ENCODE data around the gene TBC1D24. TPM values are rescaled to one million over a fixed set of nuclear protein-coding genes. Genes with fewer than 3 reads are reported as not detected.

Gene TBC1D24
- total RNA-seq, 1 donor from 2014 or later, result 8.3 TPM

DNA sequence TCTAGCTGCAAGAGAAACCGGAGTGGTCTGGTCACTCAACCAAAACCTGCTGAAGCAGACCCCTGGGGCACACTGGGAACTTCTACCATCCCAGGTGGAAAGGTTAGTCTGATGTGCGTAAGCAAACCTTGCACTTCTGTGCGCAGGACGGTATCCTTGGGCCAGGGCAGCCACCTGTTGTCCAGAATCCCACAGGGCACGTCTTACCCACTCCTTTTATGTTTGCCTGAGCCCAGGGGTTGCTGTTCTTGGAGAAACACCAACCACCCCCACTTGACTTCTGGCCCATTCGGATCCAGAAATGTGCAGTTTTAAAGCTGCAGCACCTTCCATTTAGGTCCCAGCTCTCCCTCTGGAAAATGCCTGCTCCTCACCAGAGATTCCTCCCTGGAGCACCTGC lies 18.7 kb downstream of the TBC1D24 start:
- intact Hi-C loops (cut with DNase I), result no loop called here
- no peak for DNase-seq (ENCODE audit: low spot score)

DNA sequence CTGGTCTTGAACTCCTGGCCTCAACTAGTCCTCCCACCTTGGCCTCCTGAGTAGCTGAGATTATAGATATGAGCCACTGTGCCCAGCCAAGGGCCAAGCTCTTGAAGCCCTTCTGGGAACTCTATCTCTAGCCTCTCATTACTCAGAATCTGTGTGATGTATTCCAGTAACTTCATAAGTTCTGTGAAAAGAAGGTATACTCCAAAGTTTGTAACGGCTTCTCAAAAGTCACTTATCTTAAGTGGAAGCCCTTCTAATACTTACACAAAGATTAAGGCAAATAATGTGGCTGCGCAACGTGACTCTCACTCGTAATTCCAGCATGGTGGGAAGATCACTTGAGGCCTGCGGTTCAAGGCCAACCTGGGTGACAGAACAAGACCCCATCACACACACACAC lies 19.7 kb downstream of the TBC1D24 start:
- no peak for DNase-seq (ENCODE audit: low spot score)
- intact Hi-C loops (cut with DNase I), result loop anchor here (5.0 kb wide), 1 partner anchor 67 kb away; the partner anchor contains the start of gene CCNF

DNA sequence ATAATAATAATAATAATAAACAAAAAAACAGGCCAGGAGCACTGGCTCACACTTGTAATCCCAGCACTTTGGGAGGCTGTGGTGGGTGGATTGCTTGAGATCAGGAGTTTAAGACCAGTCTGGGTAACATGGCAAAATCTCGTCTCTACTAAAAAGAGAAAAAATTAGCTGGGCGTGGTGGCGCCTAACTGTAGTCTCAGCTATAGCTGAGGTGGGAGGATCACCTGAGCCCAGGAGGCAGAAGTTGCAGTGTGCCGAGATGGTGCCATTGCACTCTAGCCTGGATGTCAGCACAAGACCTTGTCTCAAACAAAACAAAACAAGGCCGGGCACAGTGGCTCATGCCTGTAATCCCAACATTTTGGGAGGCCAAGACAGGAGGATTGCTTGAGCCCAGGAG lies 20.1 kb downstream of the TBC1D24 start:
- DNase-seq (ENCODE audit: low spot score), result no peak
- intact Hi-C loops (cut with DNase I), result loop anchor here (5.0 kb wide), 1 partner anchor 68 kb away; the partner anchor contains the start of gene CCNF

DNA sequence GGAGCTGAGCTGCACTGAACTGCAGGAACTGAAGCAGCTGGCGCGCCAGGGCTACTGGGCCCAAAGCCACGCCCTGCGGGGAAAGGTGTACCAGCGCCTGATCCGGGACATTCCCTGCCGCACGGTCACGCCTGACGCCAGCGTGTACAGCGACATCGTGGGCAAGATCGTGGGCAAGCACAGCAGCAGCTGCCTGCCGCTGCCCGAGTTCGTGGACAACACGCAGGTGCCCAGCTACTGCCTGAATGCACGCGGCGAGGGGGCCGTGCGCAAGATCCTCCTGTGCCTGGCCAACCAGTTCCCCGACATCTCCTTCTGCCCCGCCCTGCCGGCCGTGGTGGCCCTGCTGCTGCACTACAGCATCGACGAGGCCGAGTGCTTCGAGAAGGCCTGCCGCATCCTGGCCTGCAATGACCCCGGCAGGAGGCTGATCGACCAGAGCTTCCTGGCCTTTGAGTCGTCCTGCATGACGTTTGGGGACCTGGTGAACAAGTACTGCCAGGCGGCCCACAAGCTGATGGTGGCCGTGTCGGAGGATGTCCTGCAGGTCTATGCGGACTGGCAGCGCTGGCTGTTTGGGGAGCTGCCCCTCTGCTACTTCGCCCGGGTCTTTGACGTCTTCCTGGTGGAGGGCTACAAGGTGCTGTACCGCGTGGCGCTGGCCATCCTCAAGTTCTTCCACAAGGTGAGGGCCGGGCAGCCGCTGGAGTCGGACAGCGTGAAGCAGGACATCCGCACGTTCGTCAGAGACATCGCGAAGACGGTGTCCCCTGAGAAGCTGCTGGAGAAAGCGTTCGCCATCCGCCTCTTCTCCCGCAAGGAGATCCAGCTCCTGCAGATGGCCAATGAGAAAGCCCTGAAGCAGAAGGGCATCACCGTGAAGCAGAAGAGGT lies 21.5 kb downstream of the TBC1D24 start:
- DNase-seq (ENCODE audit: low spot score), result no peak
- intact Hi-C loops (cut with DNase I), result loop anchor here (5.0 kb wide), 1 partner anchor 69 kb away; the partner anchor contains the start of gene CCNF

DNA sequence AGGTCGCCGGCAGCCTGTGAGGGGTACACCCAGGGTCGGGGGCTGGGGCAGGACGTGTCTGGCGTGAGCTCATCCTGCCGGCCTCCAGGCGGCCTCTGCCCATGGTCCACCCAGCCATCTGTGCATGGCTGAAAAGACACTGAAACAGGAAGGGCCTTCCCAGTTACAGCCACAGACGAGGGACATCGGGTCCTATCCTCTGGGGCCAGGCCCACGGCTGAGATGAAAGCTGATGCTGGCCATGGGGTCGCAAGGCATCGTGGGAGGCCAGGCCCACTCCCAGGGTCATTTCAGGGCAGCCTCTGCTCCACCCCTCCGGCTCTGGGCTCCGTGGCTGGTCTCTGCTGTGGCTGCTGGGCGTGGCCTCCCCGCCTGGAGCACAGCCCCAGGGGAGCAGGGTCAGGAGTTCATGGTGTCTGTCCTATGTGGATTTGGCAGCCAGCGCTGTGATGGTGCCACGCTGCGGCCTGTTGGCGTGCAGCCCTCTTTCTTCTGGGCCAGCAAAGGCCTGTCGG lies 22.2 kb downstream of the TBC1D24 start:
- DNase-seq (ENCODE audit: low spot score), result no peak
- intact Hi-C loops (cut with DNase I), result loop anchor here (5.0 kb wide), 1 partner anchor 70 kb away; the partner anchor contains the start of gene CCNF

DNA sequence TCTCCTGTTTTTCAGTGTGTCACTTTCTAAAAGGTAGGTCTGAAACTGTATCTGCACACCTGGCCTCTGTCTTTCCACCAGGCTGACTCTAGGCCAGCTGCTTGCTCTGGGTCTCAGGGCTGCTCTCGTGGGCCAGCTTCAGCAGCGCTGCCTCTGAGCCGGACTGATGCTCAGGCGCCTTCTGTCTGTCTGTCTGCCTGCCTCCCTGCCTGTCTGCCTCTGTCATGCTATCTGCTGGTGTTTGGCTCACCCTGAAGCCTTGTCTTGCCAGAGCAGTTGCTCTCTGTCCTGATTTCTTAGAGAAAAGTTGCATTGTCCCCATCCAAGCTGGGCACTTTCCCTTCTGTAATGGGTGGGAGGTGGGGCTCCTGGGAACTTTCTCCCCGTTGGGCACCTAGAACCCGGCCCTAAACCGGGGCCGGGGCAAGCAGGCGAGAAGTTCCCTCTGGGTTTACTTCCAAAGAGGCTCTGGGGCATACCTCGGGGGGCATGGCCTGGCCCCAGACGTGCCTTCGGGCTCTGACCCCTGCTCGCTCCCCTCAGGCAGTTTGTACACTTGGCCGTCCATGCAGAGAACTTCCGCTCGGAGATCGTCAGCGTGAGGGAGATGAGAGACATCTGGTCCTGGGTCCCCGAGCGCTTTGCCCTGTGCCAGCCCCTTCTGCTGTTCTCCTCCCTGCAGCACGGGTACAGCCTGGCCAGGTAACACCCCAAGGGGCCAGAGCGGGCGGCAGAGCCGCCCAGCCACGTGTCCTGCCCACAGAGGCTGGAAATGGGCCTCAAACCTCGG lies 23.0 kb downstream of the TBC1D24 start:
- intact Hi-C loops (cut with DNase I), result loop anchor here (5.0 kb wide), 1 partner anchor 71 kb away; the partner anchor contains the start of gene CCNF
- DNase-seq (ENCODE audit: low spot score), result no peak

DNA sequence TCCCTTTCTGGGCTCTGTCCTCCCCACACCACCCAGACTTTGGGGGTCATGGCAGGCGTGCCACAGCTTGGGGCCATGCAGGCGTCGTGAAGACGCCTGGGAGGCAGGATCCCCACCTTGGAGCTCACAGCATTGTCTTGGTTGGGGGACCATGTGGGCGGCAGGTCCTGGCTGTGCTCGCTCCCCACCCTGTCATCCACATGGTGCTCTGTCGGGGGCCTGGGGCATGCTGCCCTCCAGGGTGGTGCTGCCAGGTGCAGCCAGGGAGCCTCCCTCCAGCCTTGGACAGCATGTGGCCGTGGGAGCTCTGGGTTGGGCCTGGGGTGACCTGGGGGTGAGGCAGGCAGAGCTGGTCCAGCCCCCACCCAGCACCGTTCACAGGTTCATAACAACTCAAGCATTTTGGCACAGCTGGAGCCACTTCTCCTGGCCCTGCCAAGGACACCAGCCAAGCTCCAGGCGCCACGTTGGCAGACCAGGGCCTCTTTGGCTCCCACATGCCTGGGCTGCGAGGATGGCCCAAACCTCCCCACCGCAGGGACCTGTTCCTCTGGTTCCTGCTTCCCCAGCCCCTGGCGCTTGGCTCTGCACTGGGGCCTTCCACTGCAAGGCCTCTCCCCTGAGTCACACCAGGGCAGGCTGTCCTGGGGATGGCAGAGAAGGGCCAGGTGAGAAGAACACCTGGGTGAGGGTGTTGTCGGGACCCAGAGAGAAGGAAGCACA lies 23.8 kb downstream of the TBC1D24 start:
- DNase-seq (ENCODE audit: low spot score), result no peak
- intact Hi-C loops (cut with DNase I), result loop anchor here (5.0 kb wide), 1 partner anchor 71 kb away; the partner anchor contains the start of gene CCNF

DNA sequence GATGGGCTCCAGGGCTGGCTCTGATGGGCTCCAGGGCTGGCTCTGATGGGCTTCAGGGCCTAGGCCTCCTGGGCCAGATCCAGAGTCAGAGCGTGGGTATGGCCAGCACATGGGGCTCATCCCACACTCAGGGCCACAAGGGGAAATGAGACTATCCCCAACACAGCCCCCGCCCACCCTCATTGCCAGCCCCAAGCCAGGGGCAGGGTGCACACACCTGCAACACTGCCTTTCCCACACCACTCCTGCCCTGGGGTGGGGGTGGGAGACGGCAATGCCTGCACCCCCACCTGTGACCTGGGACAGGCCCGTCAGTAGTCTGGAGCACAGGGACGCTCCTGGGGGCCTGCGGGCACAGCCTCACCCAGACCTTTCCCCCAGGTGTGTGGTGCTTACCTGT lies 24.5 kb downstream of the TBC1D24 start:
- intact Hi-C loops (cut with DNase I), result loop anchor here (5.0 kb wide), 1 partner anchor 72 kb away; the partner anchor contains the start of gene CCNF
- DNase-seq (ENCODE audit: low spot score), result no peak

DNA sequence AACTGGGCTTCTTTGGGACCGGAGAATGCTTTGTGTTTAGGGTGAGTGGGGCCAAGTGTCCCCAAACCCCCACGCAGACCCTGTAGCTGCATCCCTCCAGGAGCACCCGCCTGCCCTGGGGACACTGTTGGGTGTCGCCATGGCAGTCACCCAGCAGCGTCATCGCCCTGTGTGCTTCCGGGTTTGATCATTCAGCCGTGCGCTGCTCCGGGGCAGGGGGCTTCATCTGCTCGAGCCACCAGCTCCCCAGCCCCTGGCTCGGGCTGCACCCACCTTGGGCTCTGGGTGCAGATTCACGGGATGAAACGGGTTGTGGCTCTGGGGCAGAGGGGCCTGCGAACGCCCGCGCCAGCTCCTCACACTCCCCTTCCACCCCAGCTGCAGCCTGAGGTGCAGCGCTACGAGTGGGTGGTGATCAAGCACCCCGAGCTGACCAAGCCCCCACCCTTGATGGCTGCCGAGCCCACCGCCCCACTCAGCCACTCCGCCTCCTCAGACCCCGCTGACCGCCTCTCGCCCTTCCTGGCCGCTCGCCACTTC lies 25.0 kb downstream of the TBC1D24 start:
- no peak for DNase-seq (ENCODE audit: low spot score)
- intact Hi-C loops (cut with DNase I), result loop anchor here (2.0 to 10.0 kb wide), 3 partner anchors 73 to 475 kb away; partner anchors contain the start of genes ABCA3, CCNF and NHERF2

DNA sequence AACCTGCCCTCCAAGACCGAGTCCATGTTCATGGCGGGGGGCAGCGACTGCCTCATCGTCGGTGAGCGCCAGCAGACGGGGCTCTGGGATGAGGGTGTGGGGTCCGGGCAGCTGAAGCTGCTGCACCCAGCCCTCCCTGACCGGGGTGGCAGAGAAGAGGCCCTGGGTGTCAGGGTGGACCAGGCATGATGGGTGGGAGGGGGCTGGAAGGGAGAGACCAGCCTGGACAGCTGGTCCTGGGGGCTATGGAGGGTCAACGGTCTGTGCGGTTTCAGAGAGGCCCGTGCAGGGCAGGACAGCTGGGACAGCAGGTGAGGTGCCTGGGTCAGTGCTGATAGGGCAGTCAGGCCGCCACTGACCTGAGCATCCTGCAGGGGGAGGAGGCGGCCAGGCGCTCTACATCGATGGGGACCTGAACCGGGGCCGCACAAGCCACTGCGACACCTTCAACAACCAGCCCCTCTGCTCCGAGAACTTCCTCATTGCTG lies 25.5 kb downstream of the TBC1D24 start:
- intact Hi-C loops (cut with DNase I), result loop anchor here (2.0 to 10.0 kb wide), 2 partner anchors 160 to 476 kb away; partner anchors contain the start of genes ABCA3 and NHERF2
- DNase-seq (ENCODE audit: low spot score), result no peak

DNA sequence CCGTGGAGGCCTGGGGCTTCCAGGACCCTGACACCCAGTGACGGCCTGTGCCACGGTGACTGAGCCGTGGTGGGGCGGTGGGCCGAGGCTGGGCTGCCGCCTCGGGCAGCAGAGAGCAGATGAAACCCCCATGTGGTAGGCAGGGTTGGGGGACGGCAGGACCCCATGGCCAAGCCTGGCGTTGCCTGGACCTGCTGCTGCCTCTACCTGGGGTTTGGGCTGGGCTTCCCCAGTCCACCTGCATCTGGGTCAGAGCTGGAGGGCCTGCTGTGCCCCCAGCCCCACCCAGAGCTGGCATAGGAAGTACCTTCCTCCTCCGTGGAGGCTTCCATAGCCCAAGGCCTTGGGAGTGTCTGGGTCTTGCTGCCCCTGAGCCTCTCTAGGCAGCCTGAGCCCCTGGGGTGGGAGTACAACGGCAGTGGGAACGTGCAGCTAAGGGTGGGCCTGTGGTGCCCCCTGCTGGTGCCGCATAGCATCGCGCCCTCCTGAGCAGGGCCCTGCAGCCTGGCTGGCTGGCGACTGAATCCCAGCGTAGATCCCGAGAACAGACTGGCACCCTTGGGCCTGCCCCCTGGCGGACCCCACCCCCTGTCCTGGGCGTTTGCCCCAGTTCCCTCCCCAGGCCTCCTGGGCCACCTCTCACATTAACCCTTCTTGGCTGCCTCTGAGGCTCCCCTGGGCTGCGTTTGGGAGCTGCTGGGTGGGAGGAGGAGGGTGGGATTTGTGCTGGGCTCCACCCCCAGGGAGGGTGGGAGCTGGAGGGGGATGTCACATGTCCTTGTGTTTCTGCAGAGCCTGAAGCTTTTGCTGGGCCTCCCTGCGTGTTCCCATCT lies 26.2 kb downstream of the TBC1D24 start:
- intact Hi-C loops (cut with DNase I), result loop anchor here (2.0 to 10.0 kb wide), 2 partner anchors 160 to 476 kb away; partner anchors contain the start of genes ABCA3 and NHERF2

DNA sequence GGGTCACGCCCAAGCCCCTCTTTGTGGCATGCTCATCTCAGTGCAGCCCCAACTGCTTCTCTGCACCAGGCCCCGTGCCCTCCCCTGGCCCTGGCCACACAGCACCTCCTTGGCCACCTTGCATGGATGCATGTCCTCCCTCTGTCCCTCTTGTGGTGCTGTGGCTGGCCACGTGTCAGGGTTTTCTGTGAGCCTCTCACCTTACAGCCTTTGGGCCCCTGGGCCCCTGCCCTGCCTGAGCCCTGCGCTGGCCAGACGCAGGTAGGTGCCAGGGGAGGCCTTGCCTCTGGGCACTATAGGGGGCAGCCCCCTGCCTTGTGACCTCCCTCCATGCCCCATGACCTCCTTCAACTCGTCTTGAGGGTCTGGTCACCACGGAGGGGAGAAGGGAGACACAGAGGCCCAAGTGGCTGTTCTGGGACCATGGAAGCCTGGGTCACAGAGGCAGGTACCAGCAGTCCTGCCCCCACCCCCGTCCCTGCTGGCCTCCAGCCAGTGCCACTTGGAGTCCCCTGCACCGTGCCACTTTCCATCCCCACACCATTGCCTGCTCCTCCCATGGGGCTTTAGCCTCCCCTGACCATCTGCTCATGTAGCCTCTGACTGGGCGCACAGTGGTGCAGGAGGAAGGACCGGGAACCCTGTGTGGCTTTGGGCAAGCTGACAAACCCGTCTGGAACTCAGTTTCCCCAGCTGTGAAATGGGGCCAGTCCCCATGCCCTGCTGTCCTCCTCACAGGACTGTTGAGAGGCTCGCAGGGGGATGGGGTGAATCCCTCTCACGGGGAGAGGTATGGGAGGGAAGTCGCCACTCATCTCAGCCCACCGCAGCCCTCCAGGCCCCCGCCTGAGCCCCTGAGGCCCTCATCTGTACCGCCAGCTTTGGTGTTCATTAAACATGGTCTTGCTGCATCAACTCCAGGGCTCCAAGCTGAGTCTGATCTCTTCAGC lies 27.3 kb downstream of the TBC1D24 start:
- intact Hi-C loops (cut with DNase I), result loop anchor here (2.0 to 10.0 kb wide), 2 partner anchors 161 to 477 kb away; partner anchors contain the start of genes ABCA3 and NHERF2
- no peak for DNase-seq (ENCODE audit: low spot score)

More for the DNA sequence above, 26.2 kb downstream of the TBC1D24 start:
- DNase-seq (ENCODE audit: low spot score), result peak; percentile 91

DNA sequence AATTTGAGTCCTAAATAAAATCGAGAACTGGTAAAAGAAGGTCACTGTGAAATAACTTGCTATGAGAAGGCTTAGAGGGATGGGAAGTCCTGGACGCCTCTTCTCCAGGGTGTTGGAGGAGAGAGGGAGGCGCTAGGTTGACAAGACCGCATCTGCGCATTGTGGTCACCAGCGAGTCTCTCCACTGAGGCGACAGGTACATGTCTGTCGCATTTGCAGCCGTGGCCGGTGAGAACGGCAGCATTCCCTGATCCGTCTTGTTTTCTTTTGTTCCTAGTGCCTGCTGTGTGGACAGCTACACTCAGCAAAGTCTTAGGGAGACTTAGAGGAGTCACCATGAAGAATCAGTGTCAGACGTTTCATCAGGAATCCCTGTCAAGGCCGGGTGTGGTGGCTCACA lies 30.8 kb downstream of the TBC1D24 start:
- no peak for DNase-seq (ENCODE audit: low spot score)
- intact Hi-C loops (cut with DNase I), result loop anchor here (10.0 kb wide), 1 partner anchor 481 kb away; the partner anchor contains the start of gene NHERF2

DNA sequence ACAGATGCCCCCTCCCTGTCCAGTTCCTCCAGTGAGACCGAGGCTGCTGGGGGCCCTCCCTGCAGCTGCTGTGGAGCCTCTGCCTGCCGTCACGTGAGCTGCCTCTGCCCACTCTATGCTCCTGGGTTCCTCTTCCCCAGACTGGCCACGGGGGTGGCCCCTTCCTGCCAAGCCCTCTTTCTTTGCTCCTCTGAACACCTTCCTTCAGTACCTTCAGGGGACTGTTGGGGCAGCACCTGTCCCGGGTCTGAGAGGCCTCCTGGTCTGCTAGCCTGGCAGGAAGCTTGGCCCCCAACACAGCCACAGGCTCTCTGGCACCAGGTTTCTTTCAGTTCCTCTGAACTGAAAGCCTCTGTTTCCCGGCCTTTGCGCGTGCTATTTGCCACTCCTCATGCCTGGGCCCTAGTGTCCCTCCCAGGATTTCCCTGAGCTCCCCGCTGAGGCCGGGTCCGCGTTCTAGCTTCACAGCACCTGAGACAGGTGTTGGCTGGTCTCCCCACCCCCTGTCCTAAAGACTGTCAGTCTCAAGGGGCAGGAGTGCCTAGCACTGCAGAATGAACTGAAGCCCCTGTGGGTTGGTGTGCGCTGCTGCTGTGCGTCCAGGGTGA lies 32.2 kb downstream of the TBC1D24 start:
- DNase-seq (ENCODE audit: low spot score), result no peak
- intact Hi-C loops (cut with DNase I), result loop anchor here (10.0 kb wide), 1 partner anchor 482 kb away; the partner anchor contains the start of gene NHERF2

DNA sequence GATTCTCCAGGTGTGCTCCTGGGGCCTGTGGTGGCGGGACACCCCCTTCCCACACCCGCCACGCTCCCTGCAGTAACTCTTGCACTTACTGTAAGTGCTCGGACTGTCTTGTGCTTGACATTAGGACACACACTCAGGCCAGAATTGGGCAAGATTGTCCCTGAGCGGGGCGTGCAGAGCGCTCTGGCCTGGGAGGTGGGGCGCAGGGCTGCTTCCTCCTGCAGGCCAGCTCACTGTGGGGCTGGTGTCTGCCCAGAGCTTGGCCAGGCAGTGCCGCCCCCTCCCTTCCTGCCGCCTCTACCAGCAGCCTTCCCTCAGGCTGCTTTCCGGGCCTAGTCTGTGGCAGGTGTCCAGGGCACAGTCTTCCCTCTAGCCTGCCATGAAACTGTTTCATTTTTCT lies 32.7 kb downstream of the TBC1D24 start:
- DNase-seq (ENCODE audit: low spot score), result no peak
- intact Hi-C loops (cut with DNase I), result loop anchor here (10.0 kb wide), 1 partner anchor 483 kb away; the partner anchor contains the start of gene NHERF2

Measured in cardiac septum (tissue), 1 donor.